H1 (cell line): ENCODE results near the gene TMEM92. TPM values are rescaled to one million over a fixed set of nuclear protein-coding genes. Genes with fewer than 3 reads are reported as not detected.

Experiments
- CTCF ChIA-PET: fragments of 300-600 bp; sonication (Branson Sonifier 250); formaldehyde crosslinking; loops from one replicate; lab custom pipeline; 2021; ENCODE audit not compliant: partially characterized antibody; lab: Charles Lee
- POLR2A ChIA-PET: fragments of 300-600 bp; sonication (Branson Sonifier 250); formaldehyde crosslinking; loops from one replicate; lab custom pipeline; 2021; ENCODE audit warnings: inconsistent platforms; ENCODE audit not compliant: partially characterized antibody; lab: Charles Lee
- DNase-seq, 2 experiments: peaks; one replicate each; pipeline versions ENCODE4 v3.0.0 to v3.0.0-alpha.2; 2010 to 2022; ENCODE audit warnings: low spot score in 2 of 2, low read depth in 1 of 2, mixed read lengths in 1 of 2
- FAIRE-seq: peaks from 2 replicates; lab custom pipeline; 2011; peaks lifted over from hg19 to GRCh38; lab: Jason Lieb, UNC
- H2AFZ ChIP-seq: 2 replicates; pipeline ENCODE4 v1.8.1; 2012; ENCODE audit warnings: low read length, inconsistent platforms
- H2AK5ac ChIP-seq: 2 replicates; pipeline ENCODE4 v1.6.1; 2013; ENCODE audit warnings: low read depth, low read length
- H2BK120ac ChIP-seq: replicated peaks from 2 replicates; pipeline ENCODE3; 2013; ENCODE audit warnings: low read depth, low read length, inconsistent platforms
- H2BK12ac ChIP-seq: 2 replicates; pipeline ENCODE4 v1.6.1; 2013; ENCODE audit warnings: low read depth, low read length
- H2BK15ac ChIP-seq: 2 replicates; pipeline ENCODE4 v1.6.1; 2013; ENCODE audit warnings: low read length
- H2BK20ac ChIP-seq: 2 replicates; pipeline ENCODE4 v1.6.1; 2013; ENCODE audit warnings: low read length
- H2BK5ac ChIP-seq: 2 replicates; pipeline ENCODE4 v1.6.1; 2013; ENCODE audit warnings: low read depth, low read length
- H3K14ac ChIP-seq: 2 replicates; pipeline ENCODE4 v1.6.1; 2013; ENCODE audit warnings: inconsistent platforms; ENCODE audit not compliant: insufficient read length
- H3K18ac ChIP-seq: 2 replicates; pipeline ENCODE4 v1.6.1; 2013; ENCODE audit warnings: low read length; ENCODE audit errors: extremely low read depth
- H3K23ac ChIP-seq: 2 replicates; pipeline ENCODE4 v1.6.1; 2013; ENCODE audit warnings: inconsistent platforms; ENCODE audit not compliant: insufficient read length
- H3K23me2 ChIP-seq: 2 replicates; pipeline ENCODE4 v1.6.1; 2013; ENCODE audit warnings: low read depth, low read length
- H3K27ac ChIP-seq: 2 replicates; pipeline ENCODE4 v1.6.1; 2011; ENCODE audit warnings: low read depth, low read length, inconsistent platforms
- H3K27me3 ChIP-seq, 4 experiments: replicated peaks in 1 of 4; 1 replicate in 1 of 4; 2 replicates in 3 of 4; pipeline versions ENCODE4 v1.6.1 to v1.8.1; 2011 to 2013; ENCODE audit warnings: low read length in 3 of 4, mild to moderate bottlenecking in 3 of 4, inconsistent platforms in 2 of 4, mixed read lengths in 2 of 4, moderate library complexity in 1 of 4; ENCODE audit not compliant: control insufficient read depth in 3 of 4, insufficient read depth in 3 of 4; ENCODE audit errors: extremely low read depth in 1 of 4
- H3K36me3 ChIP-seq, 4 experiments: 2 replicates each; pipeline versions ENCODE4 v1.6.1 to v1.8.1; 2011 to 2013; ENCODE audit warnings: mild to moderate bottlenecking in 4 of 4, low read length in 3 of 4, moderate library complexity in 2 of 4, control low read depth in 1 of 4, inconsistent platforms in 1 of 4; ENCODE audit not compliant: insufficient read depth in 4 of 4, control insufficient read depth in 2 of 4
- H3K4ac ChIP-seq: replicated peaks from 2 replicates; pipeline ENCODE3; 2013; ENCODE audit warnings: low read length, low read depth, mixed read lengths, inconsistent platforms; ENCODE audit not compliant: insufficient read length
- H3K4me1 ChIP-seq, 4 experiments: replicated peaks in 1 of 4; 1 replicate in 1 of 4; 2 replicates in 3 of 4; pipeline versions ENCODE4 v1.6.1 to v1.8.1; 2011 to 2013; ENCODE audit warnings: low read length in 3 of 4, inconsistent platforms in 2 of 4, mixed read lengths in 1 of 4; ENCODE audit not compliant: insufficient read depth in 4 of 4, control insufficient read depth in 3 of 4
- H3K4me2 ChIP-seq, 2 experiments: 2 replicates each; pipeline versions ENCODE4 v1.6.1 to v1.8.1; 2011 to 2013; ENCODE audit warnings: low read depth in 2 of 2, low read length in 2 of 2, control low read depth in 1 of 2, inconsistent platforms in 1 of 2, mild to moderate bottlenecking in 1 of 2; ENCODE audit not compliant: insufficient read depth in 1 of 2
- H3K4me3 ChIP-seq, 4 experiments: fragments of 200-600, 300-600 bp in 1 of 4; sonication (generic), shearing (Covaris generic), sonication (Bioruptor Twin) in 1 of 4; 2 replicates each; pipeline versions ENCODE4 v1.5.1 to v1.8.1; 2011 to 2016; ENCODE audit warnings: low read length in 4 of 4, low read depth in 3 of 4, control low read depth in 2 of 4, inconsistent platforms in 2 of 4, mild to moderate bottlenecking in 2 of 4, mixed read lengths in 1 of 4, moderate library complexity in 1 of 4; ENCODE audit not compliant: insufficient read depth in 2 of 4; ENCODE audit errors: extremely low read depth in 1 of 4
- H3K56ac ChIP-seq: replicated peaks from 2 replicates; pipeline ENCODE3; 2013; ENCODE audit warnings: low read depth, mild to moderate bottlenecking, mixed read lengths, low read length, inconsistent platforms; ENCODE audit not compliant: insufficient read length
- H3K79me1 ChIP-seq: 2 replicates; pipeline ENCODE4 v1.6.1; 2013; ENCODE audit warnings: low read depth, low read length, control low read depth
- H3K79me2 ChIP-seq, 2 experiments: 2 replicates each; pipeline versions ENCODE4 v1.6.1 to v1.8.1; 2012 to 2013; ENCODE audit warnings: low read length in 2 of 2, mild to moderate bottlenecking in 2 of 2, inconsistent platforms in 1 of 2; ENCODE audit not compliant: insufficient read depth in 2 of 2, control insufficient read depth in 1 of 2
- H3K9ac ChIP-seq, 4 experiments: replicated peaks in 1 of 4; 1 replicate in 1 of 4; 2 replicates in 3 of 4; pipeline versions ENCODE4 v1.6.1 to v1.8.1; 2011 to 2013; ENCODE audit warnings: low read depth in 3 of 4, low read length in 3 of 4, control low read depth in 2 of 4, mild to moderate bottlenecking in 2 of 4, moderate library complexity in 2 of 4, inconsistent platforms in 1 of 4; ENCODE audit errors: extremely low read depth in 1 of 4
- H3K9me3 ChIP-seq, 2 experiments: 2 replicates each; pipeline versions ENCODE4 v1.6.1 to v1.8.1; 2012 to 2013; ENCODE audit warnings: mild to moderate bottlenecking in 2 of 2, moderate library complexity in 2 of 2, control low read depth in 1 of 2, inconsistent platforms in 1 of 2, low read depth in 1 of 2, low read length in 1 of 2, mixed read lengths in 1 of 2; ENCODE audit not compliant: insufficient read depth in 2 of 2
- H4K20me1 ChIP-seq, 2 experiments: replicated peaks in 1 of 2; 2 replicates each; pipeline versions ENCODE3 to v1.8.1; 2011 to 2013; ENCODE audit warnings: inconsistent platforms in 2 of 2, low read length in 2 of 2, mild to moderate bottlenecking in 1 of 2; ENCODE audit not compliant: insufficient read depth in 2 of 2, control insufficient read depth in 1 of 2
- H4K5ac ChIP-seq: 2 replicates; pipeline ENCODE4 v1.6.1; 2013; ENCODE audit warnings: low read length, low read depth, mixed read lengths, inconsistent platforms; ENCODE audit not compliant: insufficient read length
- H4K8ac ChIP-seq: 2 replicates; pipeline ENCODE4 v1.8.0; 2013; ENCODE audit warnings: mild to moderate bottlenecking, moderate library complexity, low read length, inconsistent platforms; ENCODE audit not compliant: insufficient read depth; ENCODE audit errors: extremely low read depth
- H4K91ac ChIP-seq: replicated peaks from 2 replicates; pipeline ENCODE3; 2013; ENCODE audit warnings: low read length, mixed read lengths, inconsistent platforms; ENCODE audit not compliant: insufficient read length
- ATF2 ChIP-seq: IDR thresholded peaks from 2 replicates; pipeline ENCODE4 v1.6.1; 2012; ENCODE audit warnings: low read length, inconsistent platforms
- BACH1 ChIP-seq: IDR thresholded peaks from 2 replicates; pipeline ENCODE4 v1.6.1; 2012; ENCODE audit warnings: low read length, improper control_type of control experiment
- HDAC2 ChIP-seq, 2 experiments: fragments of 300-600 bp in 1 of 2; sonication (generic) in 1 of 2; IDR thresholded peaks; 2 replicates each; pipeline ENCODE4 v1.6.1; 2011 to 2012; ENCODE audit warnings: low read depth in 2 of 2, low read length in 2 of 2, mild to moderate bottlenecking in 2 of 2, moderate library complexity in 2 of 2, borderline replicate concordance in 1 of 2, inconsistent platforms in 1 of 2
- WGBS, 2 experiments: shearing (Covaris generic) in 1 of 2; methylation state at CpG; one replicate each; pipeline versions ENCODE4 v1.1.6 to v1.1.7; 2013 to 2015; ENCODE audit warnings: low lambda C conversion rate in 2 of 2, mixed read lengths in 2 of 2, inconsistent platforms in 1 of 2, low coverage in 1 of 2, missing lambda C conversion rate in 1 of 2; ENCODE audit not compliant: insufficient replicate concordance in 2 of 2, insufficient coverage in 1 of 2, insufficient read length in 1 of 2; ENCODE audit errors: extremely low coverage in 1 of 2, missing lambda C conversion rate in 1 of 2; 5-methylcytosine and 5-hydroxymethylcytosine counted together
- polyA plus RNA-seq, 7 experiments: library from polyadenylated mRNA; depleted of rRNA in 3 of 7; stranded (reverse) in 5 of 7; unstranded in 2 of 7; fragments of >200 nt in 5 of 7; fragments of 200-250 nt in 2 of 7; gene quantifications; 1 replicate in 5 of 7; 2 replicates in 1 of 7; 4 replicates in 1 of 7; pipeline versions ENCODE4 v1.2.1 to v1.2.3, GENCODE V29; 2011 to 2013; ENCODE audit warnings: missing spikeins in 2 of 7, mixed read lengths in 2 of 7
- total RNA-seq: library from RNA; stranded (reverse); fragmentation: NEBNext Ultra II Directional; extraction: Animal tissue kit (Norgen Biotek cat#: 25700); gene quantifications from 2 replicates; pipeline ENCODE4 v1.2.1, GENCODE V29; 2021

Gene TMEM92
- total and polyA plus RNA-seq, 2 of the 8 experiments (the other 6 are each of a cell fraction or from before 2014, with no cell fraction given) = 11.9 to 24.8 TPM

- Histone ChIP-seq H3K4ac (no peak overlapping the region), H4K91ac (no peak overlapping the region), H3K56ac (no peak overlapping the region), H3K27ac (no peak overlapping the region), H3K9me3 (no peaks in the 10 kb centered on the region), H3K79me1 (no peaks in the 10 kb centered on the region), H2AFZ (no peak overlapping the region), H2BK15ac (no peak overlapping the region), H3K9ac (no peak overlapping the region), H3K14ac (no peak overlapping the region), H3K36me3 (no peaks in the 10 kb centered on the region)
- 93% methylated on average over 1 of the region's 1 CpG; no CpG with 5 or more reads in 1 of the 2 experiments for WGBS, 2 experiments
- FAIRE-seq (no peak), DNase-seq (no peak)
- TF ChIP-seq HDAC2 (IDR thresholded peaks at IDR 0.05; ENCODE audit: borderline replicate concordance in 1 of 2, low read depth in 2 of 2, low read length in 2 of 2) (no peak), ATF2 (no peak), BACH1 (no peak)
- TF ChIP-seq, all 59 proteins: peak for 0
- ChIA-PET POLR2A (interaction anchor here (0.9 kb wide), 1 partner anchor 21 kb away, joined by 3 read pairs; no protein-coding TSS in a partner anchor), CTCF (interaction anchor here (0.7 to 2.0 kb wide), 5 partner anchors 23 to 92 kb away, joined by 3 to 7 read pairs (median 3); partner anchors contain the start of gene COL1A1)
- Histone ChIP-seq H3K4me2 (no peak overlapping the region), H3K79me2 (no peaks in the 10 kb centered on the region), H2BK5ac (no peak overlapping the region), H3K23me2 (no peaks in the 10 kb centered on the region), H2BK20ac (no peak overlapping the region), H3K23ac (no peak overlapping the region), H4K5ac (no peak overlapping the region), H2BK120ac (no peak overlapping the region), H4K8ac (no peak overlapping the region), H2BK12ac (no peak overlapping the region), H3K27me3 (no peaks in the 10 kb centered on the region), H3K18ac (no peak overlapping the region), H2AK5ac (no peak overlapping the region), H4K20me1 (no peaks in the 10 kb centered on the region), H3K4me3 (no peak overlapping the region), H3K4me1 (no peaks in the 10 kb centered on the region)
Measured at GRCh38 chr17:50240851-50241250, 33.4 kb upstream of the TMEM92 start.
